ENCODE data around the gene DDTL.
"Not testable (repeated sequence)": the region's sequence is repeated elsewhere in the genome, so short reads cannot be mapped to it uniquely, and the experiment has no call there.

DDTL gene

DNA sequence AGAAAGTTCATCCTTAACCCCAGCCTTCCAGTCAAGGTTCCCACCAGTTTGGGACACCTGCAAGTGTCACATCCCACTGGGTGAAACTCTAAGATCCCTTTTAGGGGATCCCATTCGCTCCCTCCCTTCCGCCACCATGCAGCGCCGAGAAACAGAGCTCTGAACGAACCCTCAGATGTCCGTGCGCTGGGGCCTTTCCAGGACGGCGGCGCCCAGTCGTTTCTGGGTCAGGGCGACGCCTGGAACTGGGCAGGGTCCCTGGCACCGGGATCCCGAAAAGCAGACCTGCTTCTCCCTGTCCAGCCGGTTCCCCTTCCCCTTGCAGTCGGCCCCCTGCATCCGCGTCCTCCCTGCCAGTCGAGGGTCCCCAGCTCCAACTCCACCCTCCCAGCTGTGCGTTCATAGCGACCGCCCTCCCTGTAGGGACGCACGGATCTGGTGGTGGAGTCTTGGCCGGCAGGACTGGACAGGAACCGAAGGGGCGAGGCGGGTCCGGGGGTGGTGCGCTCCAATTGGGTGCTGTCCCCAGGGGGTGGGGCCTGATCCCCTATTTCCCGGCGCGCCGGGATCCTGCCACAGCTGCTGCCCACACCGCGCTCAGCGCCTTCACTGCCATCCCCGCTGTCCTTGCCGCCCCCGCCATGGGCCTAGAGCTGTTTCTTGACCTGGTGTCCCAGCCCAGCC, 13.0 kb downstream of the DDTL start, which contains the start of gene GSTT2:
GSTT2 (plus strand) TSS at position 578 of the 684 bp plus-strand sequence.
- DNase-seq (ENCODE audit: insufficient read length, low spot score); FAIRE-seq: not testable (repeated sequence)

DNA sequence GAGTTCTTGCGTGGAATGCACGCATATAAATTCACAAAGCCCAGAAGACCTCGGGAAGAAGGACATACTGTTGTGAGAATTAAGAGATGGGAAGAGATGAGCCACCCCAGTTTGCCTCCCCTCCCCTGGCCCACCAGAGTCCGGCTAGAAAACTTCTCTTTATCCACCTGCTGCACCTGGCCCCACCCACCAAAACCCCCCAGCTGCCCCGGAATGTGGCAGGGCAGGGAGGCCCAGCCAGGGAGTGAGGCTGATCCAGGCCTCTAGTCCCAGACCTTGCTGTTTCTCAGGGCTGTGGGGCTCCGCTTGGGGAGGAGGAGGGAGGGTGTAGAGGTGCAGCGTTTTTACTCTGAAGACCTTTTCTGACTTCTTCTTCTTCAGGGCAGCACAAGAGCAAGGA, 13.9 kb downstream of the DDTL start:
- FAIRE-seq; DNase-seq (ENCODE audit: insufficient read length, low spot score): not testable (repeated sequence)

GRCh38 chr22:23984430-23984829, 17.7 kb downstream of the DDTL start:
- DNase-seq (ENCODE audit: insufficient read length, low spot score): no peak
- no peak for FAIRE-seq
- TF ChIP-seq, protein P1, sequence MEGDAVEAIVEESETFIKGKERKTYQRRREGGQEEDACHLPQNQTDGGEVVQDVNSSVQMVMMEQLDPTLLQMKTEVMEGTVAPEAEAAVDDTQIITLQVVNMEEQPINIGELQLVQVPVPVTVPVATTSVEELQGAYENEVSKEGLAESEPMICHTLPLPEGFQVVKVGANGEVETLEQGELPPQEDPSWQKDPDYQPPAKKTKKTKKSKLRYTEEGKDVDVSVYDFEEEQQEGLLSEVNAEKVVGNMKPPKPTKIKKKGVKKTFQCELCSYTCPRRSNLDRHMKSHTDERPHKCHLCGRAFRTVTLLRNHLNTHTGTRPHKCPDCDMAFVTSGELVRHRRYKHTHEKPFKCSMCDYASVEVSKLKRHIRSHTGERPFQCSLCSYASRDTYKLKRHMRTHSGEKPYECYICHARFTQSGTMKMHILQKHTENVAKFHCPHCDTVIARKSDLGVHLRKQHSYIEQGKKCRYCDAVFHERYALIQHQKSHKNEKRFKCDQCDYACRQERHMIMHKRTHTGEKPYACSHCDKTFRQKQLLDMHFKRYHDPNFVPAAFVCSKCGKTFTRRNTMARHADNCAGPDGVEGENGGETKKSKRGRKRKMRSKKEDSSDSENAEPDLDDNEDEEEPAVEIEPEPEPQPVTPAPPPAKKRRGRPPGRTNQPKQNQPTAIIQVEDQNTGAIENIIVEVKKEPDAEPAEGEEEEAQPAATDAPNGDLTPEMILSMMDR (IDR thresholded peaks at IDR 0.05; ENCODE audit: insufficient read depth, missing control alignments): peak; percentile 47

DNA sequence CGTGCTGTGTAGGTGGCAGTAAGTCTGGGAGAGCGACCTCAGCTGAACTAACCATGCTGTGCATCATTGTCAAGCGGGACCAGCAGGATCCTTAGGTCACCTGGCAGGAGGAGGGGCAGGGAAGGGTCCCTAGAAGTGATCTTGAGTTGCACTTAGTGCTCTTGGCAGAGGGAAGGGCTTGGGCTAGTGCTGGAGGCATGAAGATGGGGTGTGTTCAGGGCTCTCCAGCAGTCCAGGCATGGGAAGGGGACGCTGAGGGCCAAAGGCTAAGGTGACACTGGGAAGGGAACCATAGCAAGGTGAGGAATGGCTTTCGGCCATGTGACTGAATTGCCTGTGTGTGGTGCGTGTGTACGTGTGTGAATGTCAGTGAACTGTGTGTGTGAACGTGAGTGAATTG, 19.4 kb downstream of the DDTL start:
- not testable (repeated sequence) for FAIRE-seq; DNase-seq (ENCODE audit: insufficient read length, low spot score)

- not testable (repeated sequence) for FAIRE-seq; DNase-seq (ENCODE audit: insufficient read length, low spot score)
Observed at GRCh38 chr22:23986538-23987178, 20.0 kb downstream of the DDTL start.

DNA sequence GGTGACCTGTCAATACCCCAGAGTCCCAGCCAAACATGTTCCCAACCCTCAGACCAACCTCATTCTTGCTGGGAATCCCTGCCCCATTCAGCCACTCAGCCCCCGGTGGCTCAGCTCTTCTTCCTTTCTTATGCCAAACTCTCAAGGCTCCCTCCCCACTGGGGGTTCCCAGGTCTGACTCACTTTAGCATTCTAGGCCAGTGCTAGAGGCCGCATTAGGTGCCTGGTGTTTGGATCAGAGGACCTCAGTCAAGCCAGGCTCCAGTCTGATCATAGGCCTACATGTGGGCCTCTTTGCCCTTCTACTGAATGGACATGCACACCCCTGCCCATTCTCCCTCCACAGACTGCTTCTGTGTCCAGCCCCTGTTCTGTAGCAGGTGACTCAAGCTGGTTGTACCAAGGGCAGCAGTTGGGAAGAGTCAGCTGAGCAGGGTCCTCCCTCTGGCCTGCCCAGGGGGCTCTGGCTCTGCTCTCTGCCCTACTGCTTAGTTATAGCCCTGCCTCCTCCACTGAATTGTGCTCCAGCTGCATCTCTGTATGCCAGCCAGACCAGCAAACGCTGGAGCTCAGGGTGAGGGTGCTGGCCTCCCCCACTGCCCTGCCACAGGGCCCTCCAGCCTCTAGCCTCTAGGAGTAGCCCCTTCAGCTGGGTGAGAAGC, 23.0 kb downstream of the DDTL start:
- not testable (repeated sequence) for DNase-seq (ENCODE audit: insufficient read length, low spot score); FAIRE-seq

- FAIRE-seq; DNase-seq (ENCODE audit: insufficient read length, low spot score): not testable (repeated sequence)
Observed at GRCh38 chr22:23993080-23993479, 26.4 kb downstream of the DDTL start.

DNA sequence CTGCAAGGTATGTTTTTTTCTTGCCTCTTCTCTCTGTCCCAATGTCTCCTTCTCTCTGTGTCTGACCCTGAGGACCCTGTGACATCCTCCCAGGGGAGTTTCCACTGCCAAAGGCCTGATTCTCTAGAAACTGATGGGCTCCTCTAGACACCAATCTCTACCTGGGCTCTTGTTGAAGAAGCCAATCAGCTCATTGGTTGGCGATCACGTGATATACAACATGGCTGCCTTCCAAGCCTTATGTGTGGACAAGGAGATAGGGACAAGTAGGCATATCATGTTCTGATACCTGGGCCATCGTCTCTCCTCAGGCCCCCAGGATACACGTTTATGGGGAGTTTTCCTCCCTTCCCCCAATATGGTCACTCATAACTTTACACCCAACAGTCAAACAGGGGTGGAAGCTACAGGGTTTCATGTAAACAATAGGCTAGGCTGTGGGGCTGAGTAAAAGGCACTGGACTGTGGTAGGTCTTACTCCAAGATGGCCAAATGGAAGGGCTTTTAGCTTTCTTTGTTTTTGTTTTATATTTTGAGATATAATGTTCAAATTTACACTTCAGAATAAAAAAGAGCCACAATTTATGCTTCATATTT, 27.0 kb downstream of the DDTL start:
- DNase-seq (ENCODE audit: insufficient read length, low spot score); FAIRE-seq: not testable (repeated sequence)

GRCh38 chr22:23997092-23997491, 30.4 kb downstream of the DDTL start:
- FAIRE-seq: no peak
- DNase-seq (ENCODE audit: insufficient read length, low spot score): no peak
- TF ChIP-seq, protein P1 (IDR thresholded peaks at IDR 0.05; ENCODE audit: insufficient read depth, missing control alignments): no peak

- not testable (repeated sequence) for FAIRE-seq; DNase-seq (ENCODE audit: insufficient read length, low spot score)
Observed at GRCh38 chr22:23999779-24000178, 33.1 kb downstream of the DDTL start.

- TF ChIP-seq, protein P1 (IDR thresholded peaks at IDR 0.05; ENCODE audit: insufficient read depth, missing control alignments): no peak
- DNase-seq (ENCODE audit: insufficient read length, low spot score) (no peak), FAIRE-seq (no peak)
Observed at GRCh38 chr22:24001314-24001713, 34.6 kb downstream of the DDTL start.

Measured in D721Med (cell line).